Activated gamma-delta T cell treated with anti-CD3 and anti-CD28 coated beads, Interleukin-2, amount 50 U/mL, for 16 hours (primary cell): Measurements from ENCODE around the gene CAMK2A.

Experiments
- DNase-seq: peaks from one replicate; pipeline ENCODE4 v3.0.0-alpha.2; 2020; ENCODE audit warnings: low read depth

The CAMK2A gene

DNA sequence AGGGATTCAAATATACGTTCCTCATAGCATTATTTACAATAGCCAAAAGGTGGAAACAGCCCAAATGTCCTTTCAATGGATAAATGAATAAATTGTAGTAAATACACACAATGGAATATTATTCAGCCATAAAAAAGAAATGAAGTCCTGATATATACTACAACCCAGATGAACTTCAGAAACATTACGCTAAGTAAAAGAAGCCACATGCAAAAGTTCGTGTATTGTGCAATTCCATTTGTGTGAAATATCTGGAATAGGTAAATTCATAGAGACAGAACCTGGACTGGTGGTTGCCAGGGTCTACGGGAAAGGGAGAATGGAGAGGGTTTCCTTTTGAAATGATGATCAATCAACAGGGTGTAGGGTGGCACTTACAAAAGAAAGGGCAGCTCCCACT, 25.7 kb upstream of the CAMK2A start:
- DNase-seq: no peak

GRCh38 chr5:150313921-150314716, 24.5 kb upstream of the CAMK2A start:
- no peak for DNase-seq

DNA sequence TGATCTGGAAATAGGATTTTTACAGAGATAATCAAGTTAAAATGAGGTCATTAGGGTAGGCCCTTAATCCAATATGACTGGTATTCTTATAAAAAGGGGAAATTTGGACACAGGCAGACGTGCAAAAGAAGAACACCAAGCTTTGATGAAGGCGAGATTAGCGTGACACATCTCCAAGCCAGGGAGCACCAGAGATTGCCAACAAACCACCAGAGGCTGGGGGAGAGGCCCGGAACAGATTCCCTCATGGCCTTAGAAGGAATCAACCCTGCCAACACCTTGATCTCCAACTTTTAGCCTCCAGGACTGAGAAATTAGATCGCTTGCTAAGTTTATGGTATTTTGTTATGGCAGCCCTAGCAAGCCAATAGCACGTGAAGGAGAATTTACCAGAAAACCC, 23.9 kb upstream of the CAMK2A start:
- no peak for DNase-seq

GRCh38 chr5:150312518-150312917, 22.9 kb upstream of the CAMK2A start:
- no peak for DNase-seq

GRCh38 chr5:150311015-150311692, 21.6 kb upstream of the CAMK2A start:
- no peak for DNase-seq

- DNase-seq: no peak
Observed at GRCh38 chr5:150310246-150310645, 20.7 kb upstream of the CAMK2A start.

DNA sequence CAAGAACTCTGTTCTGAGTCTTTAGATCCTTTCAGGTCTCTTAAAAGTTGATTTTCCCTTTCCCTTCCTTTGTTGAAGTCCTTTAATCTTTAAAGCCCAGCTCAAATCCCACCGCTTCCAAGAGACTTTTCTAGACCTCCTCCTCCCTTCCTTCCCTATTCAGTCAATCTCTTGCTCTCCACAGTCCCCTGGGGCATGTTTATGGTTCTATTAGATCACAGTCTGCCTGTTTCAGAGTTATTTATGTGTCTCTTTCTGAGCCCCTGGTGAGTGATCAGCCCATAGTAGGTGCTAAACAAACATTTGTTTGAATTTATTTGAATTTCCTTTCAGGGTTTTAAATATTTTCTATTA, 20.3 kb upstream of the CAMK2A start:
- no peak for DNase-seq

DNA sequence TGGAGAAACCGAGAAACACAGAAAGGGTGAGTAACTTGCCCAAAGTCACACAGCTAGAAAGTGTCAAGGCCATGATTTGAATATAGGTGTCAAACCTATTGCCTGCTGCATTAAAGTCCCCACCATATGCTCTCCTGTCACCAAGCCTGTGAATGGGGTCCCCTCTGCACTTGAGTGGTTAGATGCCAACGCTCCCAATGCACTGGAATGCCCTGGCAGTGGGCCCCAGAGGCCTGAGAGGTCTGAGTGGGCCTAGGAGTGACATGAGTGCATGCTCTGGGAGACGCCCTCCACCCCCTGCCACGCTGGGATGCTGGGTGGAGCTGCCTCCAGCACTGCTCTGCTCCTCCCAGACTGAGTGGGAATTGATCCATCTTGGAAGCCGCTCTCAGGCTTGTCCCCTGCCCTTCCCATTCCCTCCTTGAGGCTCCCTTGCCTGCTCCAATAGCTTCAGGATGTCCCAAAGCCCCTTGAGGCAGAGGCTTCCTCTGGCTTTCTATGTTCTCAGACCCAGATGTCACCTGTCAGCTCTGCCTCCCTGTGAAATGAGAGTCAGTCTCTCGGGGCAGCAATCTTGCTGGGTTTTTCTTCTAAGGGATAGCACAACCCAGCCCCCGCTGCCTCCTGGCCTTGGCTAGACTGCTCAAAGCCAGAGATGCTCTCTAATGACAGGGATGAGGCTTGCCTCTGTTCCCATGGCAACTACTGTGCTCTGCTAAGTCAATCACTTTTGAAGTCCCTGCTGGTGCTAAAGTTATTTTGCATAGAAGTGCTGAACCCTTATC, 19.7 kb upstream of the CAMK2A start:
- no peak for DNase-seq

DNA sequence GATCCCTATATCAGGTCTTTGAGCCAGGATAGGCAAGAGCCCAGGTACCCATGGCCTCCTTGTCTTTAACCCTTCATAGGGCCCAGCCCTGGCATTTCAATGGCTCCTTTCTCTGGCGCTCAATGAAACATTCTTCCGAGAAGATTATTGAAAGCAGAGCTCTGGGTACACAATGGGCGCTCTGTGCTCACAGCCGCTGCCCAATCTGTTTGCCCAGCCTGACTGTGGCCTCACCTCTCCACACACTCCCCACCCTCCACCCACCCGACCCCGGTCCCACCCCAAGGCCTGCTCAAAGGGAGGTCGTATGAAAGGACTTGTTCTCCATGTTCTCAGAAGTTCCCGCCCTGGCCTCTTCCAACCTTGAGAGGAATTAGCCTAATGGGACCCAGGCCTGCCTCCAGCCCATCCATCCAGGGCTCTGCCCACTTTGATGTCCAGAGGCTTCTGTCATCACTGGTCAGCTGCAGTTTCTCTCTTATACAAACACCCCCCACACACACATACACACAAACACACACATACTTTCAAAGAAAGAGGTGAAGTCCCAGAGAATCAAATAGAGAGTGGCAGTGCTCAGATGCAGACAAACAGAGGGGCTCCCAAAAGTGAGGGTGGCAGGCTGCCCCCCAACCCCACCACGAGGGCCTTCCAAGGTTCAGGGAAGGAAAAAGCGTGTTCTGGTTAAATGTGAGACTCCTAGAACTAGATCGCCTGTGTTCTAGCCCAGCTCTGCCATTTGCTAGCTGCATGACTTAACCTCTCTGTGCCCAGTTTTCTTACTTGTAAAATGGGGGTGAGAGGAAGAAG, 18.2 kb upstream of the CAMK2A start:
- no peak for DNase-seq

DNA sequence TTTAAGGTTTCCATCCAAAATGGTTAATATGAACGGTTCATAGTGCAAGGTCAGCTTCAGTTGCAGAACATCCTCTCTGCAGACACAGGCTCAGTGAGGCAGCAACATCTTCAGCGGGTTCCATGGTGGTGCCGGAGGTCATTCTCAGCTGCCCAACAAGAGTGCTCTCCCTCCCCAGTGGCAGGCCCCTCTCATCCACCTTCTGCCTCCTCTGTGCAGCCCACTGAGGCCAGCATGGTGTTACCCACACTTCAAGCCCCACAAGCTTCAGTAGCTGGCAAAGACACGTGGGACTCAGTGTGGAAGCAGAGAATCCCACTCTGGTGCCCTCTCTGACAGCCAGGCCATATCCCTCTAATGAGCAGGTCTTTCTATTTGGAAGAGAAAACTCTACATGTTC, 17.2 kb upstream of the CAMK2A start:
- DNase-seq: no peak

GRCh38 chr5:150305557-150305956, 16.0 kb upstream of the CAMK2A start:
- no peak for DNase-seq

DNA sequence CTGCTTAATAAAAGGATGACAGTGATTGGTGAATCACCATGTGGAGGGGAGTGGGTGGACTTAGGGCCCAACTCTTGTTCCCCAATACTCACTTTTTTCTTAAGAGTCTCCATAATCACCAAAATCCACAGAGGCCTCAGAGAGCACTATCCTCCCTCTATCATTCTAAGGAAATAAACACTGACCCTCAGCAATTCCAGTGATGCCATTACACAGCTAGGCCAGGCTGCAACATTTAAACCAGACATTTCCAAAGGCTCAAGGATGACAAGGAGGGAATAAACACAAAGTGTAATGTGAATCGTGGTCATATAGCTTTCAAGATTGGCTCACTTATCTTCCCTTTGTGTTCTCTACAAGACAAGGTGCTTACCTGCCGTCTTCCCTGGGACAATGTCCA, 15.5 kb upstream of the CAMK2A start:
- DNase-seq: no peak

- DNase-seq: no peak
Observed at GRCh38 chr5:150304481-150305081, 15.0 kb upstream of the CAMK2A start.

DNA sequence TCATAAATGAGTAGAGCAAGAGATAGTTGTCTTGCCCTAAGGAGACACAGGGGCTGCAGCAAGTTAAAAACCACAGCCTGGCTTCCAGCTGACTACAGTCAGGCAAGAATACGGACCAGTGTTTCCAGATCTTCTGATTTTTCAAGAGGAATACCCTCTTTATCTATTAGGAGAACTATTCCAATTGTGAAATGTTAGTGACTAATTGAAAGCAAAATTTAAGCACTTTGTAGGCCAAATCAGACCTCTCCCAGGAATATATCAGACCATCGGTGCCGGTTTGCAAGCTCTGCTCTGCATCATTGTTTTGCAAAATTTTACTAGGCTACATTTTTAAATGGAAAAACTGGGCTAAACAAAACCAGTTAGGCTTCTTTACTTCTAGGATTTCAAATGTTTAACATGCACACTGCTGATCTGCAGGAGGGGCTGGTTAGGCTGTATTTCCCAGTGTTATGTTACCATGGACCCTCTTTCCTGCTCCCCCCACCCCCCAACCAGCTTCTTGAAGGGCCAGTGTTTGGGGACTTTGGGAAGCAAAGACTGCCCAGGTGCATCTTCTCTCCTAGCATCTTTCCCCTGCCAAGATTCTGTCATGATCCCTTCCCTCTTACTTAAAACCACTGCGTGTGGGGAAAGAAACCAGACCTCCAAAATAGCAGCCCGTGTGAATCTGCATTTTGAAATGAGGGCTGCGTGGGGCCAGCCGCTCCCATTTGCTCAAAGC, 14.2 kb upstream of the CAMK2A start:
- DNase-seq: no peak

DNA sequence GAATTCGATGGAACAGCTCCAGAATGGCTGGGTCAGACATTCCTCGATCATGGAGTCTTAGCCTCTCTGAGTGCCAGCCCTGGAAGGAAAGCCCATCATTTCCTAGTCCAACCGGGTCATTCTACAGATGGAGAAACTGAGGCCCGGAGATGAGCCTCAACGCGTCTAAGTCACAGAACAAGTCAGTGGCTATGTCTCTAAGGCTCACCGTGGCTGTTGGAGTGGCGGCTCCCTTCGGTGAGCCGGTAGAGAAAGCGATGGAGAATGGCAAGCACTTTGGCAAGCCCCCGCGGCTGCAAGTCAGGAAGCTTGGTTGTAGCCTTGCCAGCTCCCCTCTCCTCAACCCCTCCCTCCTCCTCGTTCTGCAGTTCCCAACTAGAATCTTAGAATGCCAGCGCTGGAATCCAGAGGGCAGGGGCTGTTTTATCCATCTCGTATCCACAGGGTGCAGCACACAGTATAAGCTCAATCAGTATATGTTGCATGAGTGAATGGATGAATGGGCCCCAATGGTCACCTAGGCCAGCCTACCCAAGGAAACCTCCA, 13.6 kb upstream of the CAMK2A start:
- no peak for DNase-seq

DNA sequence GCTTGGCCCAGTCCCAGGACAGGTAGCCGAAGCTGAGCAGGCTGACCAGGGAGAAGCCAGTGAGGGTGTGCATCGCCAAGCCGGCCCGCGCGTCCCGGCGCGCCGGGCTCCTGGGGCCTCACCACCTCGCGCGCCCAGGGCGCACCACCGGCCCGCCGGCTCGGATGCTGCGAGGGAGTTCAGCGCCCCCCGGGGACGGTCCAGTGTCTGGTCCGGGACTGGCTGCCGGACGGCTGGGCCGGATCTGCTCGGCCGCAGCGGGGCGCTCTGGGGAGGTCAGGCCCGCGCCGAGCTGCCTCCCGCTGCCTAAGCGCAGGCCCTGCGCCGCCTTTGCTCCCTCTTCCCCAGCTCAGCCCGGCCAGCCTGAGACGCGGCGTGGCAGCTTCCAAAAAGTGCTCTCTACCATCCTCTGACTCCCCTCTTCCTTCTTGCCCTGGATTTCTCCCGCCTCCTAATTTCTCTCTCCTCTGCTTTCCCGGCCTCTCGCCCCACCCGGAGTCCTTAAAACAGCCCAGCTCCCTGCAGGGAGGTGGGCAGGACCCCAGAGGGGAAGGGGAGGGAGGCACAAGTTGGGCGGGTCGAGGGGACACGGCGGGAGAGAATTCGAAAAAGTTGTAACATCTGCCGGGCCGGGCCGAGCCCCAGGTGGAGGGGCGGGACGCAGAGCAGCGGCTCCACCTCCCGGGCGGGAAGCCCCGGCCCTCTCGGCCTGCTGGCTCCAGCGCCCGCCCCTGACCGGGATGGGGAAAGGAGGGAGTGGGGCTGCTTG, 12.9 kb upstream of the CAMK2A start, which contains the start of gene ARSI:
Gene ARSI (minus strand): TSS at position 605 of the 769 bp plus-strand sequence. CDS start 532 bp downstream, at position 73.
- no peak for DNase-seq

- DNase-seq: no peak
Observed at GRCh38 chr5:150301901-150302300, 12.3 kb upstream of the CAMK2A start.

GRCh38 chr5:150301170-150301505, 11.6 kb upstream of the CAMK2A start:
- no peak for DNase-seq

DNA sequence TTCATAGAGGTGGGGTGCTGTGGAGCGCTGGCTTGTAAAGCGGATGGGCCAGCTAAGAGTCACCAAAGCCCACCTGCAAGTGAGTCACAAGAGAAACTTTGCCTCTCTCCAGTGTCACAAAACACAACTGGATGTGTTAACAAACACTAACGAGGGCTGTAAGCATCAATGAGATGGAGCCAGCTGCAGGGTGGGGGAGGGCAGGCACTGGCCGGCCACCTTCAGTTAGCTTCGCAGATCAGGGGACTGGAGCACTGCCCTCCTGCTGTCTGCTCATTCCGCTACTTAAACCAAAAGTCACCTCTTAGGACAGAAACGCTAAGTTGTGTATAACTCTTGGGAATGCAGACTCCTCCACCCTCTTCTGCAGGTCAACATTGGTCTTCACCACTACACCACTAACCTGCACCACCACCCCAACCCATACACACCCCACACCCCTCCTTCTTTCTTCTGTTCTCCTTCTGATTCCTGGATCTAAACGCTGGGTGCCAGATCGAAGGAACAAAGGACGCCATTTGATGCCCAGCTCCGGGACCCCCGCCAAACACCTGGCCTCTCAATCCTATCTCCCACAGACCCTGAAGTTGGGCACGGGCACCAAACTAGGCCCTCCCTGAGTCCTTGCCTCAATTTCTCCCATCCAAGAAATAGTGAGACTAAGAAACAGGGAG, 11.1 kb upstream of the CAMK2A start:
- DNase-seq: no peak
